ENCODE measurements around the gene DPM2.
A peak's percentile ranks its signal among the peaks of the same experiment; 100 is the strongest.

Gene DPM2

DNA sequence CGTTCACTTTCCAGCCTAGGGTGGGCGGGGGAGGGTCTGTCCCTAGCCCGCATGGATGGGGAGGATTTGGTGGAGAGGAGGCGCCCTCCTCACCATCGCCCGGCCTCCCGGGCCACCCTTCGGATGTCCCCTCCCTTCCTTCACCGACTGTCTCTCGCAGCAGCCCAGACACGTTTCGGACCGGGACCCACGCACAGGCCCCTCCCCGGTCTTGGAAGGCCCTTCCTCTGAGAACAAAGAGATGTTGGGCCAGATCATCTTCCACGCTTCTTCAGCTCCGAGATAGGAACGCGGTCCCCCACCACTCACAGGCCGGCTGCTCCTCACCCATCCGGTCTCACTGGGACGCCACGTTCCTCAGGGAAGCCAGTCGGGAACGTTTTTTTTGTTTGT, 640 bp upstream of the DPM2 start:
- H3K4me3 ChIP-seq (ENCODE audit: control insufficient read depth, low read depth, low read length), result no peak overlapping the region; the same call in 1 of the 2 replicates
- TF ChIP-seq, protein P1, sequence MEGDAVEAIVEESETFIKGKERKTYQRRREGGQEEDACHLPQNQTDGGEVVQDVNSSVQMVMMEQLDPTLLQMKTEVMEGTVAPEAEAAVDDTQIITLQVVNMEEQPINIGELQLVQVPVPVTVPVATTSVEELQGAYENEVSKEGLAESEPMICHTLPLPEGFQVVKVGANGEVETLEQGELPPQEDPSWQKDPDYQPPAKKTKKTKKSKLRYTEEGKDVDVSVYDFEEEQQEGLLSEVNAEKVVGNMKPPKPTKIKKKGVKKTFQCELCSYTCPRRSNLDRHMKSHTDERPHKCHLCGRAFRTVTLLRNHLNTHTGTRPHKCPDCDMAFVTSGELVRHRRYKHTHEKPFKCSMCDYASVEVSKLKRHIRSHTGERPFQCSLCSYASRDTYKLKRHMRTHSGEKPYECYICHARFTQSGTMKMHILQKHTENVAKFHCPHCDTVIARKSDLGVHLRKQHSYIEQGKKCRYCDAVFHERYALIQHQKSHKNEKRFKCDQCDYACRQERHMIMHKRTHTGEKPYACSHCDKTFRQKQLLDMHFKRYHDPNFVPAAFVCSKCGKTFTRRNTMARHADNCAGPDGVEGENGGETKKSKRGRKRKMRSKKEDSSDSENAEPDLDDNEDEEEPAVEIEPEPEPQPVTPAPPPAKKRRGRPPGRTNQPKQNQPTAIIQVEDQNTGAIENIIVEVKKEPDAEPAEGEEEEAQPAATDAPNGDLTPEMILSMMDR (IDR thresholded peaks at IDR 0.05; ENCODE audit: control insufficient read depth, insufficient read depth, low read depth, low read length, missing control alignments), result no peak
- DNase-seq (ENCODE audit: low read depth), result no peak

DNA sequence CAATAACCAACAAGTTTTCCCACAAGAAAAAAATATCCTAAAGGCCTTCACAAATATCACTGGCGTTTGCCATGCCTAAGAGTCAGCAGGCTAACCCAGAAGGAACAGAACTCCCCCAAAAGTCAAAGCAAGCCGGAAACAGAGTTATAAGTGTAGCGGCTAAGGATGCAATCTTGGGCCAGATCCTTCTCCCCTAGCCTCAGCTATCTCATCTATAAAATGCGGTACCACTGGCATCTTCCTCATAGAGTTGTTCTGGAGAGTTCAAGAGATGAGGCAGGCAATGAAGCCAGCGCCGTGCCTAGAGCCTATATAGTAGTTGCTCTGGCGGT, 632 bp downstream of the DPM2 start:
- TF ChIP-seq, protein P1 (IDR thresholded peaks at IDR 0.05; ENCODE audit: control insufficient read depth, insufficient read depth, low read depth, low read length, missing control alignments), result no peak
- H3K4me3 ChIP-seq (ENCODE audit: control insufficient read depth, low read depth, low read length), result peak overlapping the region; percentile 85
- DNase-seq (ENCODE audit: low read depth), result no peak

DNA sequence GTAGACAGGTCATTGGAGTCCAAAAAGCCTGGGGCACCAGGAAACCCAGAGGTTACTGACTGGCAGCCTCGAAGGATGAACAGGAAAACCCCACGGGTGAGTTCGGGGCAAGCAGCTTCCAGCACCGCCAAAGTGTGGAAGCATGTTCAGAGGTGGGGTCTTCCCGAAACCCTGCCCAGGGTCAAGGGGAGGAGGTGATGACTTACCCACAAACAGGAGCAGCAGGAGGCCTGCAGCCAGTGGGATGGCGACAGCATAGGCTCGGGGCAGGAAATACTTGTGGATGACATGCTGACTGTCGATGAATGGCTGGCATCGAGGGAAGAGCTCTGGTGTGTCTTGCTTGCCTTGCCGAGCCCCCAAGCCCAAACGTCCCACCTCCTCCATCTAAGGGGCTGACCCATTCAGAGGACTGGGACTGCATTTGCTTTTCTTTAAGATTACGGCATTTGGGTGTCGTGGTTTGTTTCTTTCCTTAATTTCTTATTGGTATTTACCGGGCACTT, 1.3 kb downstream of the DPM2 start:
- no peak for DNase-seq (ENCODE audit: low read depth)
- peak overlapping the region; percentile 85 for H3K4me3 ChIP-seq (ENCODE audit: control insufficient read depth, low read depth, low read length)
- TF ChIP-seq, protein P1 (IDR thresholded peaks at IDR 0.05; ENCODE audit: control insufficient read depth, insufficient read depth, low read depth, low read length, missing control alignments), result no peak

DNA sequence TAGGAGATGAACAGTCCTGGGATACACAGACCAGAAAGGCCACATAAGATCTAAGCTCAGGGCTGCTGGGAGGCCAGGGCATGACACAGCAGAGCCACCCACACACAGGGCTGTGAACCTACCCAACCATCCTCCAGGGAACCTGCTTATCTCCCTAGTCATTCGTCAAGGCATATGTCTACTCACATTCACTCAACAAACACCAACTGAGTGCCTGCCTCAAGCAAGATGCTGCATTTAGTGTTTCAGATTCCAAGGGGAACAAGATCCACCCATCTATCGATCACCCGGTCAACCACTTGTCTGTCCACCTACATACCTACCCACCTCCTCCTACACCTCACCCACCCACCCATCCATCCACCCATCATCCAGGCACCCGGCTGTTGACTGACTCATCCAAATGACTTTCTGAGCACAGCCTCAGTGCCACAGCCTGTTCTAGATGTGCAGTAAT, 1.9 kb downstream of the DPM2 start:
- no peak overlapping the region for H3K4me3 ChIP-seq (ENCODE audit: control insufficient read depth, low read depth, low read length)
- DNase-seq (ENCODE audit: low read depth), result no peak
- TF ChIP-seq, protein P1 (IDR thresholded peaks at IDR 0.05; ENCODE audit: control insufficient read depth, insufficient read depth, low read depth, low read length, missing control alignments), result no peak

DNA sequence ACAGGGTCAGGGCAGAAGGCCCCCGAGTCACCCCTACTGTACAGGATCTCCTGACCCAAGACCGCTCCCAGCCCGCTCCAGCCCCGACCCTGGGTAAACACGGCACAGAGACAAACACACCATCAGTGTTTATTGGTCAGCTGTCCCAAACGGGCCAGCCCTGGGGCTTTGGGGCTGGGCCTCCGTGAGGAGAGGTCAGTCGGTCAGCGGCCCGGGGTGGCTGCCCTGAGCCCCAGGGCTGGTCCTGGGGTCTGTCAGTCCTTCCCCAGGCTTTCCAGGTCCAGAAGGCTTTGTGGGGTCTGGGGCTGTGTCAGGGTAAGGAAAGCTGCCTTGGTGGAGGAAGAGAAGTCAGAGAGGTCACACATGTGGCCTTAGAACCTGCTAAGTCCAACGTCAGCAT, 2.7 kb downstream of the DPM2 start:
- TF ChIP-seq, protein P1 (IDR thresholded peaks at IDR 0.05; ENCODE audit: control insufficient read depth, insufficient read depth, low read depth, low read length, missing control alignments), result no peak
- no peak overlapping the region for H3K4me3 ChIP-seq (ENCODE audit: control insufficient read depth, low read depth, low read length)
- DNase-seq (ENCODE audit: low read depth), result no peak

DNA sequence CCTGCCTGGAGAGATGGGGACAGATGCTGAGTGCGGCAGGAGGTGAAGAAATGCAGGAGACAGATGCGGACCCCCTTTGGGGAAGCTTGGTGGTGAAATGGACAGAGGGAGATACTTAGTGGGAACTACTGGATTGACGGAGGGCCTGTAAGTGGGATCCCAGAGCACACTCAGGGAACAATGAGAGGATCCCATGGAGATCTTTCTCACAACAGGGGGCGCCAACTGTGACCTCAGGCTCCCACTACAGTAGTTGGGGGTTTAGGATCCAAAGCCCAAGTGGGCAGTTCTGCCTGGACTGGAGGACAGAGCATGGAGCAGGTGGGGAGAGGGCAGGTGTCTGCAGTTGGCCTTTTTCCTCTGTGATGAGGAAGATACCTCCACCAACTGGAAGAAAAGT, 3.4 kb downstream of the DPM2 start:
- TF ChIP-seq, protein P1 (IDR thresholded peaks at IDR 0.05; ENCODE audit: control insufficient read depth, insufficient read depth, low read depth, low read length, missing control alignments), result no peak
- no peak overlapping the region for H3K4me3 ChIP-seq (ENCODE audit: control insufficient read depth, low read depth, low read length)
- no peak for DNase-seq (ENCODE audit: low read depth)
